NT2/D1 (cell line): ENCODE data around the gene ARMCX4.
"Not testable (repeated sequence)": the region's sequence is repeated elsewhere in the genome, so short reads cannot be mapped to it uniquely, and the experiment has no call there.

Source experiments
- SUZ12 ChIP-seq: IDR thresholded peaks from 2 replicates; pipeline ENCODE4 v1.6.1; 2011; ENCODE audit not compliant: insufficient read length, insufficient read depth; ENCODE audit errors: extremely low read depth
- YY1 ChIP-seq: IDR thresholded peaks from 2 replicates; pipeline ENCODE4 v1.6.1; 2011; ENCODE audit not compliant: insufficient read length, insufficient read depth
- ZNF274 ChIP-seq: IDR thresholded peaks from 2 replicates; pipeline ENCODE4 v1.6.1; 2011; ENCODE audit warnings: mild to moderate bottlenecking, low read depth, low read length

DNA sequence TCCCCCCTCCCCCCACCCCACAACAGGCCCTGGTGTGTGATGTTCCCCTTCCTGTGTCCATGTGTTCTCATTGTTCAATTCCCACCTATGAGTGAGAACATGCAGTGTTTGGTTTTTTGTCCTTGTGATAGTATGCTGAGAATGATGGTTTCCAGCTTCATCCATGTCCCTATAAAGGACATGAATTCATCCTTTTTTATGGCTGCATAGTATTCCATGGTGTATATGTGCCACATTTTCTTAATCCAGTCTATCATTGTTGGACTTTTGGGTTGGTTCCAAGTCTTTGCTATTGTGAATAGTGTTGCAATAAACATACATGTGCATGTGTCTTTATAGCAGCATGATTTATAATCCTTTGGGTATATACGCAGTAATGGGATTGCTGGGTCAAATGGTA is 17.7 kb downstream of the ARMCX4 start:
- TF ChIP-seq YY1, ZNF274, SUZ12: not testable (repeated sequence)
